Stimulated activated CD4-positive, alpha-beta T cell treated with anti-CD3 and anti-CD28 coated beads, Interleukin-1b, Interleukin-23, amount 100 ng/mL, for 4 hours (primary cell): ENCODE measurements around the gene C2CD4C.
"Not testable (repeated sequence)": the region's sequence is repeated elsewhere in the genome, so short reads cannot be mapped to it uniquely, and the experiment has no call there.

ENCODE experiments used
- DNase-seq, 2 donors: peaks; one replicate each; pipeline ENCODE4 v3.0.0-alpha.2; 2020; ENCODE audit warnings: low read depth in 2 of 2

Gene C2CD4C

DNA sequence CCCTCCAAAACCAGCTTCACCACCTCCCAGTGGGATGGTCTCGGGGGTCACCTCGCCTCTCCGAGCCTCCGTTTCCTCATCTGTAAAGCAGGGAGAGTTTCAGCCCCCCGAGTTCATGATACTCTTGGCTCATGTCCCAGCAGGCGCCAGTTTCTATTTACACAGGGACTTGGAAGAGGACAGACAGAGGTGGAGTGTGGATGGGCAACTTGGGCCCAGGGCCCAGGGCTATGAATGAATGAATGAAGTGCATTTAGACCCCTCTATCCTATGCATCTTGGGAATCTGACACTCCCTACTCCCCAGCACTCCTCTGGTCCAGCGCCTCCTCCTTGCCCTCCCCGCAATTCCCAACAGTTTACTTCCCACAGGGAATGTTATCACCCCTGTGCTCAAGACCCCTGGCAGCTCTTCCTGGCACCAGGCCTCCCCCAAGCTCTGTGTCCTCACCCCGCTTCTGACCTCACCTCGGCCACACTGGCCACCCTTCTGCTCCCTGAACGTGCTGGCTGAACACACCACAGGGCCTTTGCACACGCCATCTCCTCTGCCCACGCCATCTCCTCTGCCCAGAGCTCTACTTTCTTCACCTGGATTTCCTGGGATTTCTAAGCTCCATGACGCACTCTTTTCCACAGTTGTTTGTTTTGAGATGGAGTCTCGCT is 4.9 kb upstream of the C2CD4C start:
- DNase-seq, result no peak

DNA sequence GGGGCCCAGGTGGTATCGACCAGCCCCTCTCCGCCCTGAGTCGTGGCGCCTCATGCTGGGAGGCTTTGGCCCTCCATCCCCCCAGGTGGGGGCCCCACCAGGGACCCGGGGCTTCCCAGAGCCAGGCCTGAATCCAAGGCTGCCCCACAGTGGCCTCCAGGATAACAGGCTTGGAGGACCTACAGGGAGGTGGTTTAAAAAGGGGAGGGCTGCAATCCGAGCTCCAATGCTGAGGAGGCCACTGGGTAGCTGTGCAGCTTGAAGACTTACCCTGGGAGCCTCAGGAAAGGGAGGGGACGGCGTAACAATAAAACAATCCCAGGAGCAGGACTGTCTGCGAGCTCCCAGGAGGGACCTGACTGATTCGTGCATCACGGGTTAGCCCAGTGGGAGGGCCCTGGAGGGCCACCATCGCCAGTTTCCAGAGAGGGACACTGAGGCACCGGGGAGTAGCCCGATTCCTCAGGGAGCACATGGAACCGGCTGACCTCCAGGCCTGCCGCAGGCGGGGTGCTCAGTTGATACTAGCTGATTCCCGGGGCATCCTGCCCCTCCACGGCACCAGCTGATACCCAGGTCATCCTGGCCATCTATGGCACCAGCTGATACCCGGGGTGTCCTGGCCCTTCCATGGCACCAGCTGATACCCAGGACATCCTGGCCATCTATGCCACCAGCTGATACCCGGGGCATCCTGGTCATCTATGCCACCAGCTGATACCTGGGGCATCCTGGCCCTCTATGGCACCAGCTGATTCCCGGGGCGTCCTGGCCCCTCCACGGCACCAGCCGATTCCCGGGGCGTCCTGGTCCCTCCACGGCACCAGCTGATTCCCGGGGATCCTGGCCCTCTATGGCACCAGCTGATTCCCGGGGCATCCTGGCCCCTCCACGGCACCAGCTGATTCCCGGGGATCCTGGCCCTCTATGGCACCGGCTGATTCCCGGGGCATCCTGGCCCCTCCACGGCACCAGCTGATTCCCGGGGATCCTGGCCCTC is 3.7 kb upstream of the C2CD4C start:
- no peak for DNase-seq

DNA sequence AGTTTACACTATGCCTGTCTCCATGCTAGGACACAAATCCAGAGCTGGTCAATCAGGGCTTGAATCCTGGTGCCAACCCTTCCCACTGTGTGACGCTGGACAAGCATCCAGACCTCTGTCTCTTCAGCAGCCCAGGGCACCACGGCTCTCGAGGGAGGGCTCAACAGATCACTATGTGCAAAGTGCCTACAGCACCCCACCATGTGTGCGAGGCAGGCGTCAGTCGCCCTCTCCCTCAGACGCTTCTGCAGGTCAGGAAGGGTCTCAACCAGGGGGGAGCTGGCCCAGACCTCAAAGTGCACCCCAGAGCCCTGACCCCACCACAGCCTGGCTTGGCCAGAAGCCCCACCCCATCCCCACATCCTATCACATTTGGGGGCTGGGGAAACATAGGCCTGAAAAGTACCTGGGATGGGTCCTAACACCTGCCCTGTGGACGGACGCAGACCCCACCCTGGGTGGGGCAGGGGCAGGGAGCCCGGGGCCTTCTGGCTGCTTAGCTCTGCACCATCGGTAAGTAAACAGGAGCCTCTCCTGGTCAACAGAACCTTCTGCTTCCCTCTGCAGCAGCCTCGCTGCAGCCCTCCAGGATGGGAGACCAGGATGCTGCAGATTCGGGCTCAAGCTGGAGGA is 2.9 kb upstream of the C2CD4C start:
- DNase-seq, result no peak

DNA sequence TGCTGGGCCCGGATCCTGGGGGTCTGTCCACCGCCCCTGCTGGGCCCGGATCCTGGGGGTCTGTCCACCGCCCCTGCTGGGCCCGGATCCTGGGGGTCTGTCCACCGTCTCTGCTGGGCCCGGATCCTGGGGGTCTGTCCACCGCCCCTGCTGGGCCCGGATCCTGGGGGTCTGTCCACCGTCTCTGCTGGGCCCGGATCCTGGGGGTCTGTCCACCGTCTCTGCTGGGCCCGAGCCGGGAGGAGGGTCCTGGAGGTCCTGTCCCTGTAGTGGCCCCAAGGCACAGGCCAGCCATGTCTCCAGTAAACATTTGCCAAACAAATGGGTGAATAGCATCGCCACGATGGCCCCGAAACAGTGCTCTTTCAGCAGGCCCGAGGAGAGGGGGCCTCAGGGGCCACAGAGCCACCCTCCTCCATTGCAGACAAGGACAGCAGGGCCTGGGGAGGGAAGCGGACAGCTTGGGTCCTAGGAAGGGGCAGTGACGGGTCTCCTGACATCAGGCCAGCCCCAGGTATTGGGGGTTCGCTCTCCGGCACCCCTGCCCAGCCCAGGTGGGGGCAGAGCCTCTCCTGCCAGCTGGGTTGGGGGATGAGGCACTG is 2.3 kb upstream of the C2CD4C start:
- DNase-seq, result not testable (repeated sequence)

DNA sequence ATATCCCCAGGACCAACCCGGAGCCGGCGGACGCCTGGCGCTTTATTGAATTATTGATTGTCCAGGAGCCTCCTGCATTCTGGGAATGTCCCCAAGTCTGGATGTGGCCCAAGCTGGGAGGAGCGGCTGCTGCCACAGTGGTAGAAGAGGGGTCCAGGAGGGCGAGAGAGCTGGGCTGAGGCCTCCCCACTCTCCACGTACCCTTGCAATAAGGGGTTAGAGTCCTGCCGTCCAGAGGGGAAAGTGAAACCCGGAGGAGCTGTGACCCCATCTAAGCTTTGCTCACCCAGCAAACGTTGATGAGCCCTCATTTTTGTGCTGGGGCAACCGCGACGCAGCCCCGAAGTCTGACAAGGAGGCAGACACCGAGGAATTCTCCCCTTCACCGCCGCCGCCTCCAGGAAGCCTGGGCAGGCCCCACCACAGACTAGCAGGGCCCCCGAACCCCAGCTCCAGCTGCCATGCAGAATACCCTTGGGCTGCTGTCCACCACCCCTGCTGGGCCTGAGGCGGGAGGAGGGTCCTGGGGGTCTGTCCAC is 1.4 kb upstream of the C2CD4C start:
- DNase-seq, result no peak

DNA sequence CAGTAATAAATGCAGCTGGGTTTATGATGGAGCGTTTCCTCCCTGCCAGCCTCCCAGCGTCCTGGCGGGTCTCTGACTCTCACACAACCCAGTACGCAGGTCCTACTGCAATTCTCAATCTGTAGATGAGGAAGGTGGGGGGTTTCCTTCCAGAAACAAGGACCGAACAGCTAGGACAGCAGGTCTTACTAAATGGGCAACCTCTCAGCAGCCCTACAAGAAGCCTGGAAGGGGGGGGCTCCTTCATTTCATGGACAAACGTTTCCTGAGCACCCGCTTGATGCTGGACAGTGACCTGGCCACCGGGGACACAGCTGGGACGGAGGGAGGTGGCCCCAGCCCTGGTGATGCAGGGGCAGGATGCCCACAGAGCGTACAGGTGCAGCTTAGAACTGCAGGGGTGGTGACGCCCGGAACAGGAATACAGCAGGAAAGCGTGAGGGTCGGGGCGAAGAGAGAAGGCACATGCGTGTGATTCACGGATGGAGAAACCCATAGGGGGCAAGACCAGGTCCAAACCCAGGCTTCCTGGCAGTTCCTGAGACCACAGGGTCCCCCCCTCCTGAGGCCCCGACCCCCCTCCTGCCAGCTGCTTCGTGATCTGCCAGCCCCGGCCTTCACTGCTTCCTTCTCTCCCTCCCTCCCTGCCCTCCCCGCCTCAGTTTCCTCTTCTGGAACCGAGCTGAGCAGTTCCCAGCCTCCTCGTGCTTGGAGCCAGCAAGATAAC is 732 bp upstream of the C2CD4C start:
- DNase-seq, result no peak

DNA sequence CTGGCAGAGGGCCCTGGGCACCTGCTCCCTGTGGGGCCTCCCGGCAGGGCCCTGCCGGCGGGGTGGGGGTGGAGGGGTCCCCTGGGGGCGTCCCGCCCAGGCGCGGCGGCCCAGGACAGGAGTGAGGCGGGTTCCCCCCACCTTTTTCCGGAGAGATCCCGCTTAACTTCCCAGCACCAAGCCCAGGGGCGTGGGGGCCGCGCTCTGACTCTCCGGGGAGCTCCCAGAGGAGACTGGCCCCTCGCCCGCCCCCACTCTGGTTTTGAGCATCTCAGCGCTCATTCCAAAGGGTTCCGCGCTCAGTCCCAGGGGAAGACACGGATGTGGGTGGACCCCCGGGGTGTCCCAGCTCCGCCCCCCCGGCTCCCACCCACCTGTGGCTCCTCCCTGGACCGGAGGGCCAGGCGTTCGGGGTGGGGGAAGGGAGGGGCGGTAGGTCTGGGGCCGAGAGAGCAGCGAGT is 476 bp downstream of the C2CD4C start:
- DNase-seq, result no peak

DNA sequence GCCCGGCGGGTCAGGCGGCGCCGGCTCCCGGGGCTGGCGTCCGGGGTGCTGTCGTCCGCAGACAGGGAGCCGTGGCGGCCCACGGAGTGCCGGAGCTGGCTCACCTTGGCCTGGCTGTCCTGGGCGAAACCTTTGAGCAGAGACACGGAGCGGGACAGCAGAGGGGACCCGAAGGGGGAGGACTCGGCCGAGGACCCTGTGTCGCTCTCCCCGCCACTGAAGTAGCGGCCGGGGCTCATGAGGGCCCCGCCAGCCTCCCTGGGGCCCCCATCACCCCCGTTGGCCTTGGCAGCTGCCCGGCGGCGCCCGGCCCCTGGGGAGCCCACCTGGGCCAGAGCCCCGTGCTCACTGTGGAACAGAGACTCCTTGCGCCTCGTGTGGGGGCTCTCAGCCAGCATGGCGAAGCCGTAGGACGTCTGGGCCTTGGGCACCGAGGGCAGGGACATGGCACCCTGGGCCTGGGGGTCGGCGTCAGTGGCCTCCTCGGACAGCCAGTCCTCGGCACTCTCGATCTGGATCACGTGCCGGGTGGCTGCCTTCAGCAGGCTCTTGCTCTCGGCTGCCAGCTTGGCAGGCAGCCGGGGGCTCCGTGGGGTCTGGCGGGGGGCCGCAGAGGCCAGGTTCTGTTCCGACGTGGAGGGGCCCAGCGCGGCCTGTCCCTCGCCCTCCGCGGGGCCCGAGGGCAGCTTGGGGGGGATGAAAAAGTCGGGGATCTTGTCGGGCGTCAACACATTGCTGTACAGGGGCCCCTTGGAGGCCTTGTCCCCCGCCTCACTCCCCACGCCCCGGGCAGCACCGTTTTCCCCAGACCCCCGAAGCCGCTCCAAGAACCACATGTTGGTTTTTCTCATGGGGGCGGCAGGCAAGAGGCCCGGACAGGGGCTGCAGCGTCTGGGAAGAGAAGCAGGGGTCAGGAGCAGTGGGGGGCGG is 1.2 kb downstream of the C2CD4C start:
- no peak for DNase-seq

DNA sequence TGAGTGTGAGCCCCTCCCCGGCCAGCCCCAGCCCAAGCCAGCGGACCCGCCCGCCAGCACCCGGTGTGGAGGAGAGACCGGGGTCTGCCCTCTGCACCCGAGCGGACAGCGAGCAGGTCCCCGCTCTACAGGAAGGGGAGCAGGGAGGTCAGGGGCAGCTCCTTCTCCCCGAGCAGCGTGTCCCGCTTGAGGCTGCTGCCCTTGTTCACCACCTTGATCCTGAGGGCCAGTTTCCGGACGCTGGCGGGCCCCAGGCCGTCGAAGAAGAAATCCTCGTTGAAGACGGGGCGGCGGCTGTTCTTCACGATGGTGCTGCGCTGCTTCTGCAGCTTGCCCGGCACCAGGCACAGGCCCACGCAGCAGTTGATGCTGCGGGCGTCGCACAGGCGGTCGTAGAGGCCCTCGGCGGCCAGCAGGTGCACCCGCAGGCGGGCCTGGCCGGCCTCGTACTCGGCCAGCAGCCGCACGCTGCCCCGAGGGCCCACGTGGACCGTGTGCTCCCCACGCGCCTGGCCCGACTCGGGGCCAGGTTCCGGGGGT is 1.9 kb downstream of the C2CD4C start:
- DNase-seq, result no peak

DNA sequence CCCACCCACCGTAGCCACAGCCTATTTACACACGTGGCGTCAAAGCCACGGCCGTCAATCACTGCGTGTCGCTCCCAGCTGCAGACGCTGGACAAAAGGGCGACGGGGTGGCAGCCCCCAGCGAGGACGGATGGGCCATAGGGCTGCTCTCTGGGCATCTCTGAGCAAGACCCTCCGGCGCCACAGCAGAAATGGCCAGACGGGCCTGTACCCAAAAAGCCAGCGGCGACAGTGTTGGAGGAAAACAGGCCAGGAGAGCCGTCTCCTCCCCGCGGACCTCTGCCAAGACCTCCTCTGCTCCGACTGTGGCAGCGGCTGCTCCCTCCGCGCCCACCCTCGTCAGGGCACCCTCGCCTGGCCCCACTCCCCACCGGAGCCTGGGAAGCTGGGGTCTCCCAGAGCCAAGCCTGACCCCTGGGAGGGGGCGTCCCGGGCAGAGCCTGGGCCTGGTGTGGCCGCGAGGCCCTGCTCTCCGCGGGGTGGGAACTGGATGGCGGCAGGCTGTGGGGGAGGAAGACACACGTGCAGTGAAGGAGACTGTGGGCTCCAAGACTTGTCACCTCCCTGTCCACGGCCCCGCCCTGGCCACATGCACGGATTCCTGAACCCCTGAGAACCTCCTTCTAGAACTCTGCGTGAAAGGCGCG is 2.7 kb downstream of the C2CD4C start:
- no peak for DNase-seq

DNA sequence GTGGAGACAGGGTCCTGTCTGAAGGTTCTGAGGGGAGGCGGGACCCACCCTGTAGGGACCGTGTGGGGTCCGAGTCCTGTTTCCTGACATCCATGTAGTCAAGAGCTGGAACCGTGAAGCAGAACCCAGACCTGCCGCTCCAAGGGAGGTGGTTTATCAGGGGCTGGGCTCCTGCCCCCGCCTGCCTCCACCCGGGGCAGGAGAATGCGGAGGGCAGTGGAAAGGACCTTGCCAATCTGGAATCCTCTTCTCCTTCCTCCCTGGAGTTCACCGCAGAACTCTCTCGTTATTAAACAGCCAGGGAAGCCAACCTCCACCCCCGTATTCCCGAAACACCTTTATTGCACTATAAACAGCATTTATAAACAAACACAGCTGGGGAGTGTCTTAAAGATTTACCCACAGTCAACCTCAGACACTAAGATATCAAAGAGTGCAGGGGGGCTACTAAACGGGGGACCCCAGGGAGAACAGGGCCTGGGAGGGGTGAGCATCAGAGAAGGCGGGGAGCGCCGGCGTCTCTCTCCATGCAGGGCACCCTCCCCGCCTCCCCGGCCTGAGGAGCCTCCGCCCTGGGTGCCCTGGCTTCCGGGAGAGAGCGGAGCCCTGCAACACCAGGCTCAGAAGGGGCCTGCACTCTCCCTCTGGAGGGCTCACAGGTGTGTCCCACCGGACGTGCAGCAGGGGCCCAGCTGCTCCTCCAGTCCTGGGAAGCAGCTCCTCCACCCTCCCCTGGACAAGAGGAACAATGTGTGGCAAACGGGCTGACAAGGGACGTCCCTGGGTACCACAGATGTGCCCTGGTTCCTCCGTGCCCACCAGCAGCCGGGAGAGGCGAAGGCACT is 3.6 kb downstream of the C2CD4C start:
- no peak for DNase-seq

DNA sequence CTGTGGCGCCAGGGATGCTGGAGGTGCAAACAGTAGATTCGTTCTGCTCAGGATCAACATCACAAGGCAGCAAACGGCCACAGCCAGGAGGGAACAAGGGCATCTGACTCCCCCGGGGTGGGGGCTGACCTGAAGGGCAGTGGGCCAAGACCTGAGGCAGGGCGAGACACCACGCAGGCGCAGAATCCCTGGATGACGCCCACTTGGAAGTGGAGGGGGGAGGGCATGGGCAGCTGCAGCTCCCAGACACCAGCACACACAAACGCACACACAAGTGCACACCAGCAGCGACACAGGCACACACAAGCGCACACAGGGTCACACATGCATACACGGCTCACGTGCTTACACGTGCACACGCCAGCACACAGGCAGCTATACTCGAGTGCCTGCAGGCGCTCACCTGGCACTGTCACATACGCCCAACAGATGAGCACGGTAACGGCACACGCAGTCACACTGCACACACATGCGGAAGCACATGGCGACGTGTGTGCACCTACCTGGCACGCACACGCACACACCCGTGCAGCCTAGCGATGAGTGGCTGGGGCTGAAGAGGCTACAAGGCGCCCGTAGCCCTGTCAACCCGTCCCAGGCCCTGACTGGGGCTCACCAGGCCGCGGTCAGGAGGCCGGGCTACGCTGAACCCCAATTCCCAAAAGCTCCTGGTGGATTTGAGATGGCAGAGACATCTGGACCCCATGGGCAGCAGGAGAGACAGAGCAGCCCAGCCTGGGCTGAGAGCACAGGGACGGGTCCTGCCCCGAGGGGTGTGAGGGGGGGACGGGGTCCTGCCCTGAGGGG is 5.5 kb downstream of the C2CD4C start:
- no peak for DNase-seq

DNA sequence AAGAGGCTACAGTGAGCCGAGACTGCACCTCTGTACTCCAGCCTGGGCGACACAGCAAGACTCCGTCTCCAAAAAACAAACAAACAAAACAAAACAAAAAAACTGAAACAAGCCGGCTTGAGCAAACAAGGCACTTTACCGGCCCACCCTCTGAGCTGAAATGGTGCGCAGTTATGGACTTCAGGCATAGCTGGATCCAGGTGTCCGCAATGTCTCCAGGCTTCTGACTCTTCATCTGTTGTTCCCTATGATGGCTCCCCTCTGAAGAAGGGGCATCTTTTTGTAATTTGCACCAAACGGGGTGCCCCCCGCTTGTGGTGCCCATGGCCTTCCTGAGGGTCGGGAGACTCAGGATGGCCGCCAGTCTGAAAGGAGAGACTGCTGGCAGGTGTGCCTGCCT is 6.2 kb downstream of the C2CD4C start:
- DNase-seq, result no peak

DNA sequence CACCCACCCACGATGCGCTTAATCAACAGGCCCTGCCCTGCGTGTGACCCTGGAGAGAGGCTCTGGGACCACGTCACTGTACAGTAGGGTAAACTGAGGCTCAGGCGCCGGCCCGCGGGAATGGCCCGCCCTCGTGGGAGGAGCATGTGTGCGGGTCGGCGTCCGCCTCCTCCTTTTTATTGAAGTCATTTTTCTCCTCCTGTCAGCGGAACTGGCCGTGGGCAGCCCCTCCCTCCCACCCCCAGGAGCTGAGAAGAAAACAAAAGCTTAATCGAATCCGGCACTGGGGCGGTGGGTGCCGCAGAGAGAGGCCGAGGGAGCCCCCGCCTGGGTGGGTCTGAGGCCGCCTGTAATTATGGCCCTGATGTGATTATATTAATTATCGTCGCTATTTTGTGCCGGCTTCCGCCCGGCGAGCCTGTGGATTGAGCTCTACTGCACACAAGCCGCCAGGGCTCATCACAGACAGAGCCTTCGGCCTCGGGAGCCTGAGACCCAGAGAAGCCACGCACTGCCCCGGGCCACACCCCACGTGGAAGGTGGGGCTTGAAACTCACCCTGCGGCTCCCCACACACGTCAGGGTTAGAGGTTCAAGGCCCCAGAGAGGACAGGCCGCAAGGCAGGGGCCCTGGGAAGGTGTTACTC is 7.0 kb downstream of the C2CD4C start:
- no peak for DNase-seq

DNA sequence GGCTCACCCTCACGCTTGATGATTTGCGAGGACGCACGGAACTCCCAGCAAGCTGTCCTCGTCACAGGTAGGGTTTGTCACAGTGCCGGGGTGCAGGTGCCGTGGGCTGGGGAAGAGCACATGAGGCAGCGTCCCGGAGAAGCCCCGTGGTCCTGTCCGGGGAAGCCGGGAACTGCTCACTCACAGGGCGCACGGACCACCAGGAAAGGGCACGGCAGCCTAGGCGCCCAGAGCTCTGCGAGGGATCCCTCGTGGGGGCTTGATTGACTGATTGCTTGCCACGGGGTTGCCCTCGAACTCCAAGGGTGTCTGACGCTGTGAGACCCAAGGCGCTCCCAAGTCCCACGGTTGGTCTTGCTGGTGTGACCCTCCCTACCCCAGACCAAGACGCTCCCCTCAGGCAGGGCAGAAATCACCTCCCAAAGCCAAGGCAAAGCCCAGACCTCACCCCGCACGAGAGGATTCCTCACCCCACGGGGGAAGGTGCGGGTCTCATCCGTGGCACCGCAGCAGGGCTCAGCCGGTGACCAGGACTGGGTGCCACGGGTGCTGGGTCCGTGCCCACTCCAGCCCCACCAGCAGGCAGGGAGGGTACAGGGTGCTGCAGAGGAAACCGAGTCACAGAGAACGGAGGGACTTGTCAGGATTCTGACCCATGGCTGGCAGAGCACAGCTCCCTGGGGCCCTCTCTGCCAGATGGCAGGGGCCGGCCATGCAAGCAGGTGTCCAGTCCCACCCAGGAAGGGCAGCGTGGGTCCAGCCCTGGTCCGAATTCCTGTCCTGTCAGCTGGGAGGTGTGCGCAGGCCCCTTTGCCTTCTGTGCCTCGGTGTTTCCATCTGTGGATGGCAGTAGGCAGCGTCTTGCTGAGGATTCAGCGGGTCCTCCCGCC is 7.7 kb downstream of the C2CD4C start:
- DNase-seq, result no peak

DNA sequence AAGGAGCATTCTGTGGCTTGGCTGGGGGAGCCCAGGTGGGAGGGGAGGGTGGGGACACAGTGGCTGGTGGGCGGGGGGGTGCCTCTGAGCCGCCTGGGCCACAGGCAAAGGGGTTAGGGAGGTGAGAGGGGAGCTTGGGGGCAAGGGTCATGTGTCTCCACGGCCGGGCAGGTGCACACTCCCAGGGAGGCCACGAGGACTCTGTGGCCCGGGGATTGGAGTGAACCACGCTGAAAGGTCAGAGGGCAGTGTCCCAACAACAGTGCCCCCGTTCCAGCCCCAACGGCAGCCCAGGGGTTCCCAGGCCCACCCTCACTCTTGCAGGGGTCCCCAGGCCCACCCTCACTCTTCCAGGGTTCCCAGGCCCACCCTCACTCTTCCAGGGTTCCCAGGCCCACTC is 9.6 kb downstream of the C2CD4C start:
- DNase-seq, result no peak
